Skeletal muscle tissue (tissue), 4 donors: Measurements from ENCODE around the gene HNF1B. TPM values are rescaled to one million over a fixed set of nuclear protein-coding genes. Genes with fewer than 3 reads are reported as not detected.

ENCODE experiments used
- H3K27ac ChIP-seq: one replicate; pipeline ENCODE4 v1.7.0; 2013; ENCODE audit warnings: mild to moderate bottlenecking, low read depth, low read length, inconsistent platforms
- H3K27me3 ChIP-seq, 3 donors: one replicate each; pipeline ENCODE4 v1.7.0; 2013; ENCODE audit warnings: low read length in 3 of 3; ENCODE audit not compliant: control insufficient read depth in 3 of 3, insufficient read depth in 3 of 3
- H3K36me3 ChIP-seq, 3 donors: one replicate each; pipeline ENCODE4 v1.7.0; 2013; ENCODE audit warnings: low read length in 3 of 3; ENCODE audit not compliant: control insufficient read depth in 3 of 3, insufficient read depth in 3 of 3
- H3K4me1 ChIP-seq, 3 donors: one replicate each; pipeline ENCODE4 v1.7.0; 2013; ENCODE audit warnings: low read length in 3 of 3, mild to moderate bottlenecking in 3 of 3; ENCODE audit not compliant: control insufficient read depth in 3 of 3, insufficient read depth in 3 of 3
- H3K4me3 ChIP-seq, 3 donors: one replicate each; pipeline ENCODE4 v1.7.0; 2013; ENCODE audit warnings: low read length in 3 of 3
- H3K9ac ChIP-seq, 3 donors: one replicate each; pipeline ENCODE4 v1.7.0; 2013; ENCODE audit warnings: low read length in 3 of 3, mild to moderate bottlenecking in 3 of 3, moderate library complexity in 2 of 3, low read depth in 1 of 3
- H3K9me3 ChIP-seq, 3 donors: one replicate each; pipeline ENCODE4 v1.7.0; 2013; ENCODE audit warnings: low read length in 3 of 3; ENCODE audit not compliant: control insufficient read depth in 3 of 3
- total RNA-seq: library from RNA; depleted of rRNA; stranded (reverse); fragments of >200 nt; gene quantifications from one replicate; pipeline ENCODE4 v1.2.3, GENCODE V29; 2014
- donor health status: Osteomylitis.

HNF1B gene
- total RNA-seq, 1 donor from 2014 or later: not detected

DNA sequence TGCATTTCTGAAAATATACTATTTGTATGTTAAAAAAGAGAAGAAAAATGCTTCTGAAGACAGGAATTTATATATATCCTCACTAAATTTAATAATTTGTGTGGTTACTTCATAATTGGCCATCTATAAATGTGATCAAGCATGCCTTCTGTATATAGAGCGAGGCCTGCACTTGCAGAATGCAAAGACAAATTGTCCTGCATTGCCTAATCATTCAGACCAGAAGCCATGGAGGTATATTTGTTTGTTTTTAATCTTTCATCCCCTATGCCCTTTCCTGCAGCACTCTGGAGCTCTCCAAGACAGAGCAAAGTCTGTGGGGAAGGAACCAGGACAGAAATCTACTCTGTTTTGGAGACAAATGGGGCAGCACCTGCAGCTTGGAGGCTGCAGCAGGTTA, 77.8 kb downstream of the HNF1B start:
- peaks cover 0 to 3% (median 0%) of the 10 kb centered on the region in 3 donors for H3K27me3 ChIP-seq
- no peaks in the 10 kb centered on the region for H3K9me3 ChIP-seq
- H3K36me3 ChIP-seq: no peaks in the 10 kb centered on the region
- no peak overlapping the region for H3K9ac ChIP-seq
- H3K27ac ChIP-seq: no peak overlapping the region
- no peaks in the 10 kb centered on the region for H3K4me1 ChIP-seq
- H3K4me3 ChIP-seq: no peak overlapping the region

- H3K4me3 ChIP-seq: no peak overlapping the region
- H3K9me3 ChIP-seq: no peaks in the 10 kb centered on the region
- peaks cover 0 to 3% (median 0%) of the 10 kb centered on the region in 3 donors for H3K27me3 ChIP-seq
- H3K27ac ChIP-seq: no peak overlapping the region
- H3K9ac ChIP-seq: no peak overlapping the region
- no peaks in the 10 kb centered on the region for H3K4me1 ChIP-seq
- H3K36me3 ChIP-seq: no peaks in the 10 kb centered on the region
Observed at GRCh38 chr17:37664214-37664613, 80.6 kb downstream of the HNF1B start.

DNA sequence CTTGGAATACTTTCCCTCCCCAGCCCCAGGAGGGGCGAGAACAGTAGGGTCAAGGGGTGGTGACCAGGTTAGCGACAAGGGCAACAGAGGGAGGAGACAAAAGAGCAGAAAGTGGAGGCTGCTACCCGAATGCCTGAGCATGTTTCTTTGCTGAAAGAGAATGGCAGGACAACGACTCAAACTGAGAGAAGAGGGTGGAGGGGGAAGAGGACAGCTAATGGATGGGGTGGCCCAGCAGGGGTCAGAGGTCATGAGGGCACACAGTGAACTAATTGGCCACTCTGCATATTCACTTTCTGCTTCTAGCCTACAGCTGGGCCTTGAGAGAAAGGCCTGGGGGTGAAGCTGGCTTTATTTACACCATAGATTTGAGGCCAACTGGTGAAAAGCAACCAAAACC, 82.5 kb downstream of the HNF1B start:
- H3K9ac ChIP-seq: no peak overlapping the region
- no peaks in the 10 kb centered on the region for H3K36me3 ChIP-seq
- peaks cover 0 to 3% (median under 1%) of the 10 kb centered on the region in 3 donors for H3K27me3 ChIP-seq
- H3K9me3 ChIP-seq: no peaks in the 10 kb centered on the region
- no peak overlapping the region for H3K4me3 ChIP-seq
- no peak overlapping the region for H3K27ac ChIP-seq
- no peaks in the 10 kb centered on the region for H3K4me1 ChIP-seq

DNA sequence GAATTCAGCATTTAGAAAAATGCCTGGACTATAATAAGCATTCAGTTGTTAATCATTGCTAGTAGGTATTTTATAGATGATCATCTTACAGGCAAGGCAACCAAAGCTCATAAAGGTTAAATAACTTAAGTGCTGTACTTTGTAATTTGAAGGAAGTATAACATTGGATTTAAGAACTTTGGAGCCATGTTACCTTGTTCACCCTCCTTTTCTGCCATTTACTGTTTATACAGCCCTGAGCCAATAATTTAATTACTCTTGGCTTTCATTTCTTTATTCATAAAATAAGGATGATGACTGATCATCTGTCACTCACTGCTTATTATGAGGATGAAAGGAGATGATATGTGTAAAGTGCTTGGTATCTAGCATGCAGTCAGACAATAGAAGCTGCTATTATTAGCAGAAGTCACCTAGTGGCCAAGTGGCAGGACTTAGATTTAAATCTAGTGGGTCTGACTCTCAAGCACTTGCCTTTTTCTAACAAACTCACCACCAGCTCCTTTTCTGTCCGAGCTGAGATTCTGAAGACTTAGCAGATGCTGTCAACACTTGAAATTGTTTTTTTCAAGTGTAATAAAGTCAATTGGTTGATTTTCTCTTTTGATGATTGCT, 83.4 kb downstream of the HNF1B start:
- no peak overlapping the region for H3K27ac ChIP-seq
- peaks cover 0 to 3% (median 2%) of the 10 kb centered on the region in 3 donors for H3K27me3 ChIP-seq
- H3K9ac ChIP-seq: no peak overlapping the region
- H3K9me3 ChIP-seq: no peaks in the 10 kb centered on the region
- no peaks in the 10 kb centered on the region for H3K36me3 ChIP-seq
- H3K4me1 ChIP-seq: no peaks in the 10 kb centered on the region
- no peak overlapping the region for H3K4me3 ChIP-seq

DNA sequence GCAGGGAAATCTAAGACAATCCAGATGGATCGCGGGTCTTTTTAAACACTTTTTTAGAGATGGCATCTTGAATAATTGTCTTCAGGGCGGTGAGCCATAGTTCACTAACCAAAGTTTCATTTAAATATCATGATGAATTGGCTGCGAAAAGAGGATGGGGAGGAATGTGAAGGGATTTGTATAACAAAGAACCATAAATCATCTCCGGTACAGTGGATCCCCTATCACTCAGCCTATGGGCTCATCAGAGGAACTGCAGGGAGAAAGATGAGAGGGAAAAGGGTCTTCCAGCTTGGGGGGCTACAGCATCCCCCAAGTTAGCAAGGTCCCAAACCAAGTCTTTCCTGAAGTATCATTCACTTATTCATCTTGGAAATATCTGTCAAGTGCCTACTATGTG, 84.9 kb downstream of the HNF1B start:
- H3K36me3 ChIP-seq: no peaks in the 10 kb centered on the region
- no peak overlapping the region for H3K4me3 ChIP-seq
- no peaks in the 10 kb centered on the region for H3K9me3 ChIP-seq
- H3K27ac ChIP-seq: no peak overlapping the region
- H3K9ac ChIP-seq: no peak overlapping the region
- H3K4me1 ChIP-seq: no peaks in the 10 kb centered on the region
- H3K27me3 ChIP-seq: peaks cover 0 to 2% (median 0%) of the 10 kb centered on the region in 3 donors

DNA sequence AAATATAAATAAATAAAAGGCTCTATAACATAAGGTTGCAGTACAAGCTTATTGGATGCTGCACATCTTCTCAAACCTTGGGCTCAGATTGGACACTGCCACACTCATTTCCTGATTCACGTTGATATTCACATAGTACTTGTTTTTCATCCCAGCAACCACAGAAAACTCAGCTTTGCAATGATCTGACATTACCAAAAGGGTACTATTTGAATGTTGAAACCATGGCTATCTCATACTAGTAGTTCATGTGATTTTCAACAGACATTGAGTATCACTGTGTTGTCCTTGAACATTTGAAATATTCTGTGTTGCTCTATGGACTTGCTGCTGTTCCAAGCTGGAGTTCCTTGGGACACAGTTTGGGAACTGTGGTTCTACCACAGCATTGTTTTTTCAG, 87.7 kb downstream of the HNF1B start:
- no peak overlapping the region for H3K4me3 ChIP-seq
- no peak overlapping the region for H3K9ac ChIP-seq
- H3K4me1 ChIP-seq: no peaks in the 10 kb centered on the region
- H3K27me3 ChIP-seq: peaks cover 0 to 2% (median 0%) of the 10 kb centered on the region in 3 donors
- no peak overlapping the region for H3K27ac ChIP-seq
- H3K36me3 ChIP-seq: no peaks in the 10 kb centered on the region
- no peaks in the 10 kb centered on the region for H3K9me3 ChIP-seq

DNA sequence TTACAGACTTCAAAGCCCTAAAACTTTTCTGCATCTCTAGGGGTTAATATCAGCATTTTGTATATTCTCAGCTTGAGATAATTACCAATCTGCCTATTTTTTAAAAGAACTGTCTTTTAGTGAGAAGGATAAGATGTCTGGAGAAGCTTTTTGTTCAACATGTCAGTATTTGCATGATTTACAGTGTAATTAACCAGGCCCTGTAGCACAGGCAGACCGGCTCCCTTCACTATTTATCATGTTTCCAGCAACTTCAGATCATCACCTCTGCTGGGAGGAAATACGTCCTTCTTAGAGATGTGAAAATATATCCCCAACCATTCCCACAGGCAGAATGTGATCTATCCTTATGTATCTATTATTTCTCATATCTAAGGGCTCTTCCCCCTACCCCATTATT, 93.0 kb downstream of the HNF1B start:
- no peaks in the 10 kb centered on the region for H3K36me3 ChIP-seq

GRCh38 chr17:37650419-37651003, 94.3 kb downstream of the HNF1B start:
- Histone ChIP-seq H3K9ac (no peak overlapping the region), H3K4me3 (no peak overlapping the region), H3K36me3 (no peaks in the 10 kb centered on the region), H3K27ac (no peak overlapping the region), H3K9me3 (no peaks in the 10 kb centered on the region), H3K4me1 (no peaks in the 10 kb centered on the region), H3K27me3 (peaks cover 3 to 9% (median 8%) of the 10 kb centered on the region in 3 donors)

More for the DNA sequence above, 93.0 kb downstream of the HNF1B start:
- H3K4me3 ChIP-seq: no peak overlapping the region
- H3K9me3 ChIP-seq: no peaks in the 10 kb centered on the region
- no peaks in the 10 kb centered on the region for H3K4me1 ChIP-seq
- no peak overlapping the region for H3K27ac ChIP-seq
- H3K9ac ChIP-seq: no peak overlapping the region
- peaks cover 0 to 9% (median 8%) of the 10 kb centered on the region in 3 donors for H3K27me3 ChIP-seq

DNA sequence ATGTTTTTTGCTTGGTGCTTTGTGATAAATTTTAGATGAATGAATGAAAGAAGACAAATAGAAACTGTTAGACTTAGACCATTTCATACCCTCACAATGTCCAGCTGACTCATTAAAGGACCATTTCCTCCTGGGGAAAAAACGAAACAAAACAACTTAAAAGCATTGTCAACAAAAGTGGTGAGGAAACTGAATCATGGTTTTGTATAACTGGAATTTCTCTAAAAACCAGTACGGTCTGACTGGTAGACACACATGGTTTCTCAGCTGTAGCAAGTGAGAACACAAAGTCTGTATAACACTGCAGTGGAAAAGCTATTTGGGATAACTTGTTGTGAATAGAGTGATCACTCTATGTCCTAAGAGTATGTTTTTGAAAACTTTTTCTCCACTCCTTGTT, 96.3 kb downstream of the HNF1B start:
- Histone ChIP-seq H3K4me1 (peaks cover 0 to 3% (median 0%) of the 10 kb centered on the region in 3 donors), H3K9ac (no peak overlapping the region), H3K27ac (no peak overlapping the region), H3K4me3 (no peak overlapping the region), H3K27me3 (peaks cover 3 to 13% (median 8%) of the 10 kb centered on the region in 3 donors), H3K36me3 (no peaks in the 10 kb centered on the region), H3K9me3 (no peaks in the 10 kb centered on the region)

GRCh38 chr17:37647856-37648255, 97.0 kb downstream of the HNF1B start:
- no peak overlapping the region for H3K27ac ChIP-seq
- H3K36me3 ChIP-seq: no peaks in the 10 kb centered on the region
- H3K4me1 ChIP-seq: peaks cover 0 to 3% (median 0%) of the 10 kb centered on the region in 3 donors
- H3K9ac ChIP-seq: no peak overlapping the region
- no peaks in the 10 kb centered on the region for H3K9me3 ChIP-seq
- H3K27me3 ChIP-seq: peaks cover 3 to 13% (median 8%) of the 10 kb centered on the region in 3 donors
- H3K4me3 ChIP-seq: no peak overlapping the region
